ENCODE data around the gene SPOP.

The SPOP gene

GRCh38 chr17:49572806-49573420 lies 105.0 kb downstream of the SPOP start:
- Histone ChIP-seq H2BK5ac (ENCODE audit: low read depth, low read length, poor library complexity, severe bottlenecking) (no peak overlapping the region), H3K14ac (ENCODE audit: low read length in 2 of 2) (no peak overlapping the region), H3K4me3 (ENCODE audit: insufficient read depth in 1 of 2, low read depth in 1 of 2, low read length in 2 of 2) (no peak overlapping the region), H3K36me3 (ENCODE audit: control insufficient read depth in 1 of 2, insufficient read depth in 2 of 2, low read depth in 1 of 2, low read length in 2 of 2) (no peaks in the 10 kb centered on the region), H4K8ac (ENCODE audit: low read length) (no peak overlapping the region), H2BK120ac (ENCODE audit: low read depth, low read length) (no peak overlapping the region), H3K27ac (ENCODE audit: low read length, poor library complexity, severe bottlenecking) (no peak overlapping the region), H3K4me2 (ENCODE audit: low read length, poor library complexity, severe bottlenecking) (no peak overlapping the region), H2BK15ac (ENCODE audit: low read depth, poor library complexity, severe bottlenecking) (no peak overlapping the region), H3K4ac (ENCODE audit: low read depth in 1 of 2, low read length in 2 of 2) (no peak overlapping the region), H3K79me1 (replicated peaks; ENCODE audit: low read length, poor library complexity, severe bottlenecking) (no peaks in the 10 kb centered on the region), H3K23ac (ENCODE audit: low read length in 2 of 2) (no peak overlapping the region), H2BK12ac (ENCODE audit: low read length in 2 of 2) (no peak overlapping the region), H3K18ac (ENCODE audit: low read depth in 1 of 2, low read length in 2 of 2) (no peak overlapping the region), H4K91ac (ENCODE audit: low read length) (no peak overlapping the region), H3K9ac (ENCODE audit: low read length) (no peak overlapping the region), H3K27me3 (ENCODE audit: control insufficient read depth in 1 of 2, insufficient read depth in 1 of 2, low read length in 2 of 2) (peaks cover 44 to 63% of the 10 kb centered on the region in 2 experiments), H3K4me1 (ENCODE audit: control insufficient read depth, insufficient read depth, low read depth, low read length) (peaks cover 31% of the 10 kb centered on the region), H3K9me3 (ENCODE audit: control insufficient read depth, low read length) (no peaks in the 10 kb centered on the region), H2AFZ (ENCODE audit: low read depth, low read length) (no peak overlapping the region), H2AK5ac (ENCODE audit: low read length, severe bottlenecking) (no peak overlapping the region)
- 82% methylated on average over 6 of the region's 6 CpGs for WGBS
- no peak for DNase-seq

GRCh38 chr17:49572226-49572625 lies 105.7 kb downstream of the SPOP start:
- Histone ChIP-seq H3K23ac (ENCODE audit: low read length in 2 of 2) (no peak overlapping the region), H2BK5ac (ENCODE audit: low read depth, low read length, poor library complexity, severe bottlenecking) (no peak overlapping the region), H4K91ac (ENCODE audit: low read length) (no peak overlapping the region), H3K4ac (ENCODE audit: low read depth in 1 of 2, low read length in 2 of 2) (no peak overlapping the region), H2BK15ac (ENCODE audit: low read depth, poor library complexity, severe bottlenecking) (no peak overlapping the region), H3K14ac (ENCODE audit: low read length in 2 of 2) (no peak overlapping the region), H2BK120ac (ENCODE audit: low read depth, low read length) (no peak overlapping the region), H3K27me3 (ENCODE audit: control insufficient read depth in 1 of 2, insufficient read depth in 1 of 2, low read length in 2 of 2) (peaks cover 41 to 56% of the 10 kb centered on the region in 2 experiments), H2AFZ (ENCODE audit: low read depth, low read length) (no peak overlapping the region), H2AK5ac (ENCODE audit: low read length, severe bottlenecking) (no peak overlapping the region), H3K4me2 (ENCODE audit: low read length, poor library complexity, severe bottlenecking) (no peak overlapping the region), H3K9ac (ENCODE audit: low read length) (no peak overlapping the region), H4K8ac (ENCODE audit: low read length) (no peak overlapping the region), H3K4me3 (ENCODE audit: insufficient read depth in 1 of 2, low read depth in 1 of 2, low read length in 2 of 2) (peak overlapping the region in 1 of 2 experiments; percentile 6), H3K18ac (ENCODE audit: low read depth in 1 of 2, low read length in 2 of 2) (no peak overlapping the region), H3K27ac (ENCODE audit: low read length, poor library complexity, severe bottlenecking) (no peak overlapping the region), H3K79me1 (replicated peaks; ENCODE audit: low read length, poor library complexity, severe bottlenecking) (no peaks in the 10 kb centered on the region), H3K4me1 (ENCODE audit: control insufficient read depth, insufficient read depth, low read depth, low read length) (peaks cover 31% of the 10 kb centered on the region), H3K36me3 (ENCODE audit: control insufficient read depth in 1 of 2, insufficient read depth in 2 of 2, low read depth in 1 of 2, low read length in 2 of 2) (no peaks in the 10 kb centered on the region), H2BK12ac (ENCODE audit: low read length in 2 of 2) (no peak overlapping the region), H3K9me3 (ENCODE audit: control insufficient read depth, low read length) (no peaks in the 10 kb centered on the region)
- DNase-seq: no peak
- WGBS: 91% methylated on average over 3 of the region's 3 CpGs

- Histone ChIP-seq H3K4me2 (ENCODE audit: low read length, poor library complexity, severe bottlenecking) (no peak overlapping the region), H3K4ac (ENCODE audit: low read depth in 1 of 2, low read length in 2 of 2) (no peak overlapping the region), H2AK5ac (ENCODE audit: low read length, severe bottlenecking) (no peak overlapping the region), H2AFZ (ENCODE audit: low read depth, low read length) (no peak overlapping the region), H3K27me3 (ENCODE audit: control insufficient read depth in 1 of 2, insufficient read depth in 1 of 2, low read length in 2 of 2) (peaks cover 41 to 54% of the 10 kb centered on the region in 2 experiments), H3K9me3 (ENCODE audit: control insufficient read depth, low read length) (no peaks in the 10 kb centered on the region), H3K27ac (ENCODE audit: low read length, poor library complexity, severe bottlenecking) (no peak overlapping the region), H3K4me3 (ENCODE audit: insufficient read depth in 1 of 2, low read depth in 1 of 2, low read length in 2 of 2) (no peak overlapping the region), H3K9ac (ENCODE audit: low read length) (no peak overlapping the region), H2BK120ac (ENCODE audit: low read depth, low read length) (no peak overlapping the region), H4K91ac (ENCODE audit: low read length) (no peak overlapping the region), H2BK12ac (ENCODE audit: low read length in 2 of 2) (no peak overlapping the region), H3K79me1 (replicated peaks; ENCODE audit: low read length, poor library complexity, severe bottlenecking) (no peaks in the 10 kb centered on the region), H2BK5ac (ENCODE audit: low read depth, low read length, poor library complexity, severe bottlenecking) (no peak overlapping the region), H4K8ac (ENCODE audit: low read length) (no peak overlapping the region), H3K36me3 (ENCODE audit: control insufficient read depth in 1 of 2, insufficient read depth in 2 of 2, low read depth in 1 of 2, low read length in 2 of 2) (no peaks in the 10 kb centered on the region), H3K18ac (ENCODE audit: low read depth in 1 of 2, low read length in 2 of 2) (no peak overlapping the region), H3K4me1 (ENCODE audit: control insufficient read depth, insufficient read depth, low read depth, low read length) (peaks cover 27% of the 10 kb centered on the region), H3K23ac (ENCODE audit: low read length in 2 of 2) (no peak overlapping the region), H3K14ac (ENCODE audit: low read length in 2 of 2) (no peak overlapping the region), H2BK15ac (ENCODE audit: low read depth, poor library complexity, severe bottlenecking) (no peak overlapping the region)
- WGBS: 57% methylated on average over 4 of the region's 4 CpGs
- no peak for DNase-seq
These were observed 106.1 kb downstream of the SPOP start for GRCh38 chr17:49571764-49572163.

- H3K14ac ChIP-seq (ENCODE audit: low read length in 2 of 2): no peak overlapping the region
- H3K4ac ChIP-seq (ENCODE audit: low read depth in 1 of 2, low read length in 2 of 2): no peak overlapping the region
- no peak overlapping the region for H2AFZ ChIP-seq (ENCODE audit: low read depth, low read length)
- H4K91ac ChIP-seq (ENCODE audit: low read length): no peak overlapping the region
- no peak overlapping the region for H3K9ac ChIP-seq (ENCODE audit: low read length)
- peaks cover 25% of the 10 kb centered on the region for H3K4me1 ChIP-seq (ENCODE audit: control insufficient read depth, insufficient read depth, low read depth, low read length)
- H3K36me3 ChIP-seq (ENCODE audit: control insufficient read depth in 1 of 2, insufficient read depth in 2 of 2, low read depth in 1 of 2, low read length in 2 of 2): no peaks in the 10 kb centered on the region
- DNase-seq: no peak
- H2BK12ac ChIP-seq (ENCODE audit: low read length in 2 of 2): no peak overlapping the region
- WGBS: 82% methylated on average over 6 of the region's 6 CpGs
- no peak overlapping the region for H2BK5ac ChIP-seq (ENCODE audit: low read depth, low read length, poor library complexity, severe bottlenecking)
- no peak overlapping the region for H2BK15ac ChIP-seq (ENCODE audit: low read depth, poor library complexity, severe bottlenecking)
- no peak overlapping the region for H3K27ac ChIP-seq (ENCODE audit: low read length, poor library complexity, severe bottlenecking)
- H3K18ac ChIP-seq (ENCODE audit: low read depth in 1 of 2, low read length in 2 of 2): no peak overlapping the region
- H3K4me2 ChIP-seq (ENCODE audit: low read length, poor library complexity, severe bottlenecking): no peak overlapping the region
- H3K4me3 ChIP-seq (ENCODE audit: insufficient read depth in 1 of 2, low read depth in 1 of 2, low read length in 2 of 2): no peak overlapping the region
- H2BK120ac ChIP-seq (ENCODE audit: low read depth, low read length): no peak overlapping the region
- H3K9me3 ChIP-seq (ENCODE audit: control insufficient read depth, low read length): no peaks in the 10 kb centered on the region
- H3K79me1 ChIP-seq (replicated peaks; ENCODE audit: low read length, poor library complexity, severe bottlenecking): no peaks in the 10 kb centered on the region
- H4K8ac ChIP-seq (ENCODE audit: low read length): no peak overlapping the region
- no peak overlapping the region for H2AK5ac ChIP-seq (ENCODE audit: low read length, severe bottlenecking)
- peaks cover 44 to 57% of the 10 kb centered on the region in 2 experiments for H3K27me3 ChIP-seq (ENCODE audit: control insufficient read depth in 1 of 2, insufficient read depth in 1 of 2, low read length in 2 of 2)
- H3K23ac ChIP-seq (ENCODE audit: low read length in 2 of 2): no peak overlapping the region
These were observed 106.6 kb downstream of the SPOP start for GRCh38 chr17:49571283-49571682.
